SK-N-SH (cell line): ENCODE data around the gene ENOX1. TPM values are rescaled to one million over a fixed set of nuclear protein-coding genes. Genes with fewer than 3 reads are reported as not detected.

ENCODE experiments used
- CTCF ChIA-PET: fragments of 300-600, 350-600 bp; formaldehyde crosslinking; extraction: SDS; loops from one replicate; lab custom pipeline; 2021; lab: Yijun Ruan, JAX
- POLR2A ChIA-PET: fragments of 350-600 bp; sonication (Branson Sonifier 250); formaldehyde crosslinking; extraction: SDS; loops from one replicate; lab custom pipeline; 2020; ENCODE audit warnings: antibody characterized with exemption, inconsistent platforms; lab: Yijun Ruan, JAX
- DNase-seq: peaks from one replicate; pipeline ENCODE4 v3.0.0; 2012
- H2AFZ ChIP-seq: fragments of 200-600 bp; sonication (generic); 2 replicates; pipeline ENCODE4 v1.8.1; 2016; ENCODE audit warnings: antibody characterized with exemption, mild to moderate bottlenecking, low read depth
- H3F3A ChIP-seq: fragments of 200-600 bp; sonication (generic); replicated peaks from 2 replicates; pipeline ENCODE3; 2016; ENCODE audit warnings: antibody characterized with exemption, mild to moderate bottlenecking; ENCODE audit not compliant: insufficient read depth
- H3K27ac ChIP-seq, 2 experiments: fragments of 200-500 bp in 1 of 2; fragments of 200-600 bp in 1 of 2; sonication (Bioruptor generic) in 1 of 2; sonication (generic), shearing (Covaris generic) in 1 of 2; 2 replicates each; pipeline versions ENCODE4 v1.5.1 to v1.6.1; 2014 to 2016; ENCODE audit warnings: low read depth in 2 of 2, inconsistent platforms in 1 of 2, low read length in 1 of 2, mild to moderate bottlenecking in 1 of 2, mixed read lengths in 1 of 2
- H3K27me3 ChIP-seq: fragments of 200-600 bp; sonication (generic), shearing (Covaris generic); 2 replicates; pipeline ENCODE4 v1.6.1; 2016; ENCODE audit warnings: mixed run types; ENCODE audit not compliant: insufficient read depth
- H3K36me3 ChIP-seq, 2 experiments: fragments of 200-500 bp in 1 of 2; fragments of 200-600 bp in 1 of 2; sonication (Bioruptor generic) in 1 of 2; sonication (generic) in 1 of 2; replicated peaks in 1 of 2; 2 replicates each; pipeline versions ENCODE3 to v1.5.1; 2014 to 2016; ENCODE audit warnings: low read length in 1 of 2, mild to moderate bottlenecking in 1 of 2; ENCODE audit not compliant: insufficient read depth in 2 of 2, control insufficient read depth in 1 of 2
- H3K4me1 ChIP-seq, 2 experiments: fragments of 200-500 bp in 1 of 2; fragments of 200-600 bp in 1 of 2; sonication (Bioruptor generic) in 1 of 2; sonication (generic), shearing (Covaris generic) in 1 of 2; 2 replicates each; pipeline versions ENCODE4 v1.5.1 to v1.6.1; 2014 to 2016; ENCODE audit warnings: low read depth in 1 of 2, low read length in 1 of 2, mixed run types in 1 of 2; ENCODE audit not compliant: insufficient read depth in 2 of 2, control insufficient read depth in 1 of 2
- H3K4me2 ChIP-seq: fragments of 200-600 bp; sonication (generic), shearing (Covaris generic); 2 replicates; pipeline ENCODE4 v1.6.1; 2017; ENCODE audit warnings: mixed run types
- H3K4me3 ChIP-seq, 2 experiments: fragments of 200-500 bp in 1 of 2; fragments of 200-600 bp in 1 of 2; sonication (Bioruptor generic) in 1 of 2; sonication (generic), shearing (Covaris generic) in 1 of 2; 2 replicates each; pipeline versions ENCODE4 v1.5.1 to v1.8.1; 2014 to 2016; ENCODE audit warnings: low read depth in 2 of 2, inconsistent platforms in 1 of 2, low read length in 1 of 2, mild to moderate bottlenecking in 1 of 2, mixed read lengths in 1 of 2, moderate library complexity in 1 of 2
- H3K79me2 ChIP-seq: fragments of 200-600 bp; sonication (generic); 2 replicates; pipeline ENCODE4 v1.8.1; 2017; ENCODE audit warnings: mild to moderate bottlenecking; ENCODE audit not compliant: insufficient read depth
- H3K9ac ChIP-seq: fragments of 200-600 bp; sonication (generic); 2 replicates; pipeline ENCODE4 v1.6.1; 2017; ENCODE audit warnings: mixed run types
- H3K9me2 ChIP-seq: fragments of 200-600 bp; sonication (generic); 2 replicates; pipeline ENCODE4 v1.6.1; 2017; ENCODE audit warnings: mixed run types
- H3K9me3 ChIP-seq: fragments of 200-600 bp; sonication (generic); 2 replicates; pipeline ENCODE4 v1.6.1; 2017; ENCODE audit warnings: mixed run types, mild to moderate bottlenecking, moderate library complexity
- H4K20me1 ChIP-seq: fragments of 200-600 bp; sonication (generic); 2 replicates; pipeline ENCODE4 v1.6.1; 2017; ENCODE audit warnings: mild to moderate bottlenecking, mixed run types; ENCODE audit not compliant: insufficient read depth
- CHD2 ChIP-seq: fragments of 150-350 bp; IDR thresholded peaks from 2 replicates; pipeline ENCODE4 v1.6.1; 2018; ENCODE audit warnings: low read length; ENCODE audit not compliant: partially characterized antibody
- EZH2phosphoT487 ChIP-seq: fragments of 200-600 bp; sonication (generic); IDR thresholded peaks from 2 replicates; pipeline ENCODE4 v1.6.1; 2017; ENCODE audit warnings: low read depth, mixed run types, mild to moderate bottlenecking, antibody characterized with exemption, moderate library complexity, borderline replicate concordance
- FOXJ3 ChIP-seq: sonication (generic); formaldehyde crosslinking; IDR thresholded peaks from 2 replicates; pipeline ENCODE4 v1.5.1; 2020; ENCODE audit warnings: mild to moderate bottlenecking, missing genetic modification reagents
- FOXM1 ChIP-seq: IDR thresholded peaks from 2 replicates; pipeline ENCODE4 v1.4.0; 2012; ENCODE audit warnings: low read depth, mild to moderate bottlenecking
- GABPA ChIP-seq: IDR thresholded peaks from 2 replicates; pipeline ENCODE4 v1.4.0; 2012; ENCODE audit warnings: low read depth, mild to moderate bottlenecking
- GATA2 ChIP-seq: sonication (generic); formaldehyde crosslinking; IDR thresholded peaks from 2 replicates; pipeline ENCODE4 v1.5.0; 2020; ENCODE audit warnings: mild to moderate bottlenecking, missing genetic modification reagents
- MEF2A ChIP-seq: IDR thresholded peaks from 2 replicates; pipeline ENCODE4 v1.4.0; 2012; ENCODE audit warnings: low read depth, borderline replicate concordance
- MXI1 ChIP-seq: IDR thresholded peaks from 2 replicates; pipeline ENCODE4 v1.6.1; 2012; ENCODE audit warnings: mild to moderate bottlenecking, low read depth, low read length, improper control_type of control experiment
- RAD21 ChIP-seq: IDR thresholded peaks from 2 replicates; pipeline ENCODE4 v1.6.1; 2012; ENCODE audit warnings: mild to moderate bottlenecking, low read length
- RCOR1 ChIP-seq: fragments of 150-350 bp; IDR thresholded peaks from 2 replicates; pipeline ENCODE4 v1.6.1; 2017; ENCODE audit warnings: antibody characterized with exemption, low read length
- REST ChIP-seq: IDR thresholded peaks from 2 replicates; pipeline ENCODE4 v1.6.1; 2012; ENCODE audit warnings: mild to moderate bottlenecking, low read depth, low read length, moderate library complexity
- RXRA ChIP-seq: IDR thresholded peaks from 2 replicates; pipeline ENCODE4 v1.4.0; 2012; ENCODE audit warnings: low read depth, mild to moderate bottlenecking, borderline replicate concordance
- TAF1 ChIP-seq: IDR thresholded peaks from 2 replicates; pipeline ENCODE4 v1.6.1; 2012; ENCODE audit warnings: low read depth, mild to moderate bottlenecking, low read length, moderate library complexity, borderline replicate concordance
- TCF12 ChIP-seq: IDR thresholded peaks from 2 replicates; pipeline ENCODE4 v1.4.0; 2012
- TEAD4 ChIP-seq: IDR thresholded peaks from 2 replicates; pipeline ENCODE4 v1.4.0; 2012; ENCODE audit warnings: mild to moderate bottlenecking, borderline replicate concordance; ENCODE audit not compliant: insufficient read depth
- WGBS: methylation state at CpG from one replicate; pipeline ENCODE4 v1.1.6; 2017; ENCODE audit warnings: low lambda C conversion rate; 5-methylcytosine and 5-hydroxymethylcytosine counted together
- polyA plus RNA-seq, 3 experiments: library from polyadenylated mRNA; depleted of rRNA; stranded (reverse); fragments of >200 nt; gene quantifications; 2 replicates each; pipeline ENCODE4 v1.2.3, GENCODE V29; 2012
- TF ChIP-seq, protein P1 (sequence below): IDR thresholded peaks from 2 replicates; pipeline ENCODE4 v1.4.0; 2012; ENCODE audit warnings: low read depth, borderline replicate concordance
- TF ChIP-seq, protein P2 (sequence below): IDR thresholded peaks from 2 replicates; pipeline ENCODE4 v1.4.0; 2012; ENCODE audit warnings: low read depth
- TF ChIP-seq, protein P3 (sequence below): fragments of 200-600 bp; sonication (generic); IDR thresholded peaks from 2 replicates; pipeline ENCODE4 v1.6.1; 2017; ENCODE audit warnings: antibody characterized with exemption, mild to moderate bottlenecking, moderate library complexity
- TF ChIP-seq, protein P4 (sequence below): IDR thresholded peaks from 2 replicates; pipeline ENCODE4 v1.4.0; 2012; ENCODE audit warnings: low read depth, borderline replicate concordance

Gene ENOX1
- polyA plus RNA-seq, 1 of the 3 experiments (the other 2 are of a cell fraction) = 5.8 TPM

GRCh38 chr13:43166644-43167457 is 619.9 kb downstream of the ENOX1 start:
- Histone ChIP-seq H4K20me1 (no peaks in the 10 kb centered on the region), H2AFZ (no peak overlapping the region), H3K27me3 (no peaks in the 10 kb centered on the region), H3K4me1 (no peaks in the 10 kb centered on the region), H3K9me2 (no peaks in the 10 kb centered on the region), H3F3A (no peaks in the 10 kb centered on the region), H3K4me2 (no peak overlapping the region), H3K9me3 (no peaks in the 10 kb centered on the region), H3K36me3 (no peaks in the 10 kb centered on the region), H3K4me3 (no peak overlapping the region), H3K79me2 (no peaks in the 10 kb centered on the region)
- no peak for DNase-seq
- CTCF ChIA-PET = no interaction called here
- 88% methylated on average over 5 of the region's 6 CpGs for WGBS
- TF ChIP-seq MXI1 (no peak), REST (no peak), RXRA (no peak), RCOR1 (no peak), TCF12 (no peak), GABPA (no peak), FOXJ3 (CRISPR knock-in tag) (no peak), RAD21 (no peak), EZH2phosphoT487 (no peak), TAF1 (no peak), CHD2 (no peak), FOXM1 (no peak), TEAD4 (no peak), GATA2 (CRISPR knock-in tag) (no peak), MEF2A (no peak)
- TF ChIP-seq, protein P1, sequence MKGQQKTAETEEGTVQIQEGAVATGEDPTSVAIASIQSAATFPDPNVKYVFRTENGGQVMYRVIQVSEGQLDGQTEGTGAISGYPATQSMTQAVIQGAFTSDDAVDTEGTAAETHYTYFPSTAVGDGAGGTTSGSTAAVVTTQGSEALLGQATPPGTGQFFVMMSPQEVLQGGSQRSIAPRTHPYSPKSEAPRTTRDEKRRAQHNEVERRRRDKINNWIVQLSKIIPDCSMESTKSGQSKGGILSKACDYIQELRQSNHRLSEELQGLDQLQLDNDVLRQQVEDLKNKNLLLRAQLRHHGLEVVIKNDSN = no peak
- TF ChIP-seq, protein P2, sequence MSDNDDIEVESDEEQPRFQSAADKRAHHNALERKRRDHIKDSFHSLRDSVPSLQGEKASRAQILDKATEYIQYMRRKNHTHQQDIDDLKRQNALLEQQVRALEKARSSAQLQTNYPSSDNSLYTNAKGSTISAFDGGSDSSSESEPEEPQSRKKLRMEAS = no peak
- TF ChIP-seq, protein P3, sequence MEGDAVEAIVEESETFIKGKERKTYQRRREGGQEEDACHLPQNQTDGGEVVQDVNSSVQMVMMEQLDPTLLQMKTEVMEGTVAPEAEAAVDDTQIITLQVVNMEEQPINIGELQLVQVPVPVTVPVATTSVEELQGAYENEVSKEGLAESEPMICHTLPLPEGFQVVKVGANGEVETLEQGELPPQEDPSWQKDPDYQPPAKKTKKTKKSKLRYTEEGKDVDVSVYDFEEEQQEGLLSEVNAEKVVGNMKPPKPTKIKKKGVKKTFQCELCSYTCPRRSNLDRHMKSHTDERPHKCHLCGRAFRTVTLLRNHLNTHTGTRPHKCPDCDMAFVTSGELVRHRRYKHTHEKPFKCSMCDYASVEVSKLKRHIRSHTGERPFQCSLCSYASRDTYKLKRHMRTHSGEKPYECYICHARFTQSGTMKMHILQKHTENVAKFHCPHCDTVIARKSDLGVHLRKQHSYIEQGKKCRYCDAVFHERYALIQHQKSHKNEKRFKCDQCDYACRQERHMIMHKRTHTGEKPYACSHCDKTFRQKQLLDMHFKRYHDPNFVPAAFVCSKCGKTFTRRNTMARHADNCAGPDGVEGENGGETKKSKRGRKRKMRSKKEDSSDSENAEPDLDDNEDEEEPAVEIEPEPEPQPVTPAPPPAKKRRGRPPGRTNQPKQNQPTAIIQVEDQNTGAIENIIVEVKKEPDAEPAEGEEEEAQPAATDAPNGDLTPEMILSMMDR = no peak
- TF ChIP-seq, protein P4, sequence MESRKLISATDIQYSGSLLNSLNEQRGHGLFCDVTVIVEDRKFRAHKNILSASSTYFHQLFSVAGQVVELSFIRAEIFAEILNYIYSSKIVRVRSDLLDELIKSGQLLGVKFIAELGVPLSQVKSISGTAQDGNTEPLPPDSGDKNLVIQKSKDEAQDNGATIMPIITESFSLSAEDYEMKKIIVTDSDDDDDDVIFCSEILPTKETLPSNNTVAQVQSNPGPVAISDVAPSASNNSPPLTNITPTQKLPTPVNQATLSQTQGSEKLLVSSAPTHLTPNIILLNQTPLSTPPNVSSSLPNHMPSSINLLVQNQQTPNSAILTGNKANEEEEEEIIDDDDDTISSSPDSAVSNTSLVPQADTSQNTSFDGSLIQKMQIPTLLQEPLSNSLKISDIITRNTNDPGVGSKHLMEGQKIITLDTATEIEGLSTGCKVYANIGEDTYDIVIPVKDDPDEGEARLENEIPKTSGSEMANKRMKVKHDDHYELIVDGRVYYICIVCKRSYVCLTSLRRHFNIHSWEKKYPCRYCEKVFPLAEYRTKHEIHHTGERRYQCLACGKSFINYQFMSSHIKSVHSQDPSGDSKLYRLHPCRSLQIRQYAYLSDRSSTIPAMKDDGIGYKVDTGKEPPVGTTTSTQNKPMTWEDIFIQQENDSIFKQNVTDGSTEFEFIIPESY = no peak
- TF ChIP-seq, all 33 proteins: peak for 0
- H3K9ac ChIP-seq = no peak overlapping the region
- no peak overlapping the region for H3K27ac ChIP-seq
- POLR2A ChIA-PET = no interaction called here
